ENCODE measurements around the gene NUDT1.

NUDT1 gene

DNA sequence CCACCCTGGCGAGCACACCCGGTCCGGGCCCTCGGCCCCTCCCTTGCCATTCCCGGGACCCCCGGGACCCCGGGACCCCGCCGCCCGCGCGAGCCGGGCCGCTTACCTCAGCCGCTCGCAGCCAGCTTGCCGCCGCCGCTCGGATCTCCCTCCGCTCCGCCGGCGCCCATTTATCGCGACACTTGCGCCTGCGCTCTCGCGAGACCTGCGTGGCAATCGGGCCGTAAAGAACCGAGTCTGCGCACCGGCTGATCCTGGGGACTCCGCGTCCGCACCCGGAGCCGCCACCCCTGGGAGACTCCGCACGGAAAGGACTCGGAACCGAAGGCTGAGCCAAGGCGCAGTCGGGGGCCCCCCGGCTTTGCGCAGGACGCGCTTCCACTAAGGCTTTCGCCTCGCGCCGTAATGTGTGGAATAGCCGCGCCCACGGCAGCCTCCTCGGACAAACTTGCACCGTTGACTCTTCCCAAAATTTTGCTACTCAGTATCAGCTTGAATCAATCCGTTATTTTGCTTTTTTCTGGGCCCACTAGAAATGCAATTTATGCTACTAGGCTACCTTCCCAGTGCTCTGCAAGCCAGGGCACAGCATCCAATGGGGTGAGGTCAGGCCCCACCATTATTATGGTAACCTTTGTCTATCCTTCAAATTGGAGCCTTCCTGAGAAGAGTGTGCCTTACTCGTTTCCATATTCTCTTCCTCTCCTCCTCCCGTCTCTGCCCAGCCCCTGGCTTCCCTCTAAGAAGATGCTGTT is 9.1 kb upstream of the NUDT1 start, which contains the start of gene MAD1L1:
MAD1L1 (minus strand) TSS at position 180 of the 755 bp plus-strand sequence. CDS start 2,812 bp downstream, outside the sequence.
- in situ Hi-C loops (cut with HindIII; ENCODE audit: low pct_unique_long_range_greater_than_20kb, low sequenced_read_pairs) = no loop called here
- DNase-seq (ENCODE audit: low read depth in 1 of 2, low spot score in 1 of 2) = peak; percentile 94
- no peak for TF ChIP-seq JUND (IDR thresholded peaks at IDR 0.05; ENCODE audit: low read depth)

DNA sequence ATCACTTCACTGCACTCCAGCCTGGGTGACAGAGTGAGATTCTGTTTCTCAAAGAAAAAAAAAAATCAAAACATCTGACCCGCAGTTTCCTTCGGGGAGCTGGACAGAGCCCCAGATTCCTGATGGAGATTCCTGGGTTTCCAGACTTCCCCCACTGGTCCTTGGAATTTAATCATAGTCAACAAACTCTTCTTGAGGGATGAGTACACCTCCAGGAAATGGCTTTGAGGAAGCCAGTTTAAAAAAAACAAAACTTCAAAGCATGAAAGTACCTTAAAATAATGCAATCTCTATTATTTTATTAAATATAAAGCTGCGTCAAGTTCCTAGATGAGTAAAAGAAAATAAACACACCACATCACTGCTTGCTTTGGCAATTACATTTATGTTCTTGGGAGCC is 8.1 kb upstream of the NUDT1 start:
- no peak for DNase-seq (ENCODE audit: low read depth in 1 of 2, low spot score in 1 of 2)
- in situ Hi-C loops (cut with HindIII; ENCODE audit: low pct_unique_long_range_greater_than_20kb, low sequenced_read_pairs) = no loop called here
- TF ChIP-seq JUND (IDR thresholded peaks at IDR 0.05; ENCODE audit: low read depth) = no peak

DNA sequence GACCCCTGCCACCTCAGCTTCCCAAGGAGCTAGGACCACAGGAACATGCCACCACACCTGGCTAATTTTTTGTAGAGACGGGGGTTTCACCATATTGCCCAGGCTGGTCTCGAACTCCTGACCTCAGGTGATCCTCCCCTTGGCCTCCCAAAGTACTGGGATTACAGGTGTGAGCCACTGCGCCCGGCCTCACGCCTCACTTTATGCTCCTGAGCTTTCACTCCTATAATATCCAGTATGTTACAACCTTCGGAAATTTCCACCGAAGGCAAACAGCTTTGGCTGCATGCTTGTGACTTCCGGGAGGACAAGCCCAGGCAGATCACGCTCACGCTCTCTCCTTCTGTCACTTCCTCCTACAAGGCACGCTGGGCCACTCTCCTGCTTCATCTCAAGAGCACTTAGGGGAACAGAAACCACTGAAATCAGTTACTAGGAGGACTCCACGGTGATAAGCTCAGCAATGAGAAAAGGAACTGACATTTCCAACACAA is 4.9 kb upstream of the NUDT1 start:
- in situ Hi-C loops (cut with HindIII; ENCODE audit: low pct_unique_long_range_greater_than_20kb, low sequenced_read_pairs) = no loop called here
- DNase-seq (ENCODE audit: low read depth in 1 of 2, low spot score in 1 of 2) = no peak
- no peak for TF ChIP-seq JUND (IDR thresholded peaks at IDR 0.05; ENCODE audit: low read depth)

DNA sequence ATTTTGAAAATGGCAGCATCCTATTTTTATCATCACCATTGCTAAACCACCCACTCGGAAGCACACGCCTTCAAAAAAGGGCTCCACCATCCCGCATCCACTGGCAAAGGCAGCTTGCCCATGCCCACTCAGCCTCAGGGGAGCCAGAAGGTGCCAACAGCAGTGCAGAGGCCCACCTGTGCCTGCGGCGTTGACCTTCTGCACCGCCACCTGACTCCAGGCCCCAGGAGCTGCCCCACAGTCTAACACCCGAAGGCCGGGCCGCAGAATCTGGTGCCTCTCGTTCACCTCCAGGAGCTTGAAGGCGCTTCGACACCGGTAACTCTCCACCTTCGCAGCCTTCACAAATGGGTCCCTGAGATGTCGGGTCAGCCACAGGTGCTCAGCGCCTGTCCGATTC is 2.8 kb upstream of the NUDT1 start:
- TF ChIP-seq JUND (IDR thresholded peaks at IDR 0.05; ENCODE audit: low read depth) = no peak
- DNase-seq (ENCODE audit: low read depth in 1 of 2, low spot score in 1 of 2) = no peak
- in situ Hi-C loops (cut with HindIII; ENCODE audit: low pct_unique_long_range_greater_than_20kb, low sequenced_read_pairs) = no loop called here

DNA sequence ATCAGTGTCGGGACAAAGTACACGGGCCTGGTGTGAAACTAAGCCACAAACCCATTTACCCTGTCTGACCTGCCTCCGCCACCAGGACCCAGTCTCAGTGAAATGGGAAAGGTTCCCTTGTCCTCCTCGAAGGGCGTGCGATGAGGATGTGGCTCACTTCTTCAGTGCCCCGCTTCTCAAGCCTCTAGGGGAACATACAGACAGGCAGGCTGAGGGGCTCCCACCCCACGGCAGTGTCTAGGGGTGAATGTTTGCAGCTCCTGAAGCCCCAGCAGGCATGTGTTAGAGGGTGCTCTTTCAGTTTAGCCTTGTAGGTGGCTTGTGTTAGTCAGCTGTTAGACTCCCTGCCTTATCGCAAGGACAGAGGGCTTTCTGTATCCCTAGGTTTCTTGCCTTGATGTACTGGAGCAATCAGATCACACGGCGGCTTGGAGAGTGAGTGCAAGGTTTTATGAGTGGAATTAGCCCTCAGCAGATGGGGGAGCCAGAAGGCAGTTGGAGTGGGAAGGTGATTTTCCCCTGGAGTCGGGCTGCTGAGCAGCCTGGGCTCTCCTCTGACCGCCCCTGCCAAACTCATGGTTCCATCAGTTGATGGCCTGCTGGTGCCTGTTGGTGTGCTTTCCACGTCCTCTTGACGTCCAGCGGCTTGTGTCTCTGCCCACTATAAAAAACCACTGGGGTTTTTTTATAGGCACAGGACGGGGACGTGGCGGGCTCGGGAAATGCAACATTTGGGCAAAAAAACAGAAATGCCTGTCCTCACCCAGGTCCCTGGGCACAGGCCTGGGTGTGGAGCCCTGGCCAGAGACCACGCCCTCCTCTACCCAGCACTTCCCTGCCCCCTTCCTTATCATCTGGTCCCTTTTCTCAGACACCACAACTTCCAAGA is 759 bp downstream of the NUDT1 start:
- TF ChIP-seq JUND (IDR thresholded peaks at IDR 0.05; ENCODE audit: low read depth) = no peak
- in situ Hi-C loops (cut with HindIII; ENCODE audit: low pct_unique_long_range_greater_than_20kb, low sequenced_read_pairs) = no loop called here
- peak in 1 of 2 experiments; percentile 47 for DNase-seq (ENCODE audit: low read depth in 1 of 2, low spot score in 1 of 2)

DNA sequence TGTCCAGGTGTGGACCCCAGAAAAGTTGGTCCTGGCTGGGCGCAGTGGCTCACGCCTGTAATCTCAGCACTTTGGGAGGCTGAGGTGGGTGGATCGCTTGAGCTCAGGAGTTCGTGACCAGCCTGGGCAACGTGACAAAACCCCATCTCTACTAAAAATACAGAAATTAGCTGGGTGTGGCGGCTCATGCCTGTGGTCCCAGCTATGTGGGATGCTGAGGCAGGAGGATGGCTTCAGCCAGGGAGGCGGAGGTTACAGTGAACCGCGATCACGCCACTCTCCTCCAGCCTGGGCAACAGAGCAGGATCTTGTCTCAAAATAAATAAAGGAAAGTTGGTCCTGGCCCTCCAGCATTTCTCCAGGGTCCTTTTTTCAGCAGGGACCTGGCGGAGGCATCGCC is 1.4 kb downstream of the NUDT1 start:
- DNase-seq (ENCODE audit: low read depth in 1 of 2, low spot score in 1 of 2) = no peak
- TF ChIP-seq JUND (IDR thresholded peaks at IDR 0.05; ENCODE audit: low read depth) = no peak
- in situ Hi-C loops (cut with HindIII; ENCODE audit: low pct_unique_long_range_greater_than_20kb, low sequenced_read_pairs) = no loop called here

DNA sequence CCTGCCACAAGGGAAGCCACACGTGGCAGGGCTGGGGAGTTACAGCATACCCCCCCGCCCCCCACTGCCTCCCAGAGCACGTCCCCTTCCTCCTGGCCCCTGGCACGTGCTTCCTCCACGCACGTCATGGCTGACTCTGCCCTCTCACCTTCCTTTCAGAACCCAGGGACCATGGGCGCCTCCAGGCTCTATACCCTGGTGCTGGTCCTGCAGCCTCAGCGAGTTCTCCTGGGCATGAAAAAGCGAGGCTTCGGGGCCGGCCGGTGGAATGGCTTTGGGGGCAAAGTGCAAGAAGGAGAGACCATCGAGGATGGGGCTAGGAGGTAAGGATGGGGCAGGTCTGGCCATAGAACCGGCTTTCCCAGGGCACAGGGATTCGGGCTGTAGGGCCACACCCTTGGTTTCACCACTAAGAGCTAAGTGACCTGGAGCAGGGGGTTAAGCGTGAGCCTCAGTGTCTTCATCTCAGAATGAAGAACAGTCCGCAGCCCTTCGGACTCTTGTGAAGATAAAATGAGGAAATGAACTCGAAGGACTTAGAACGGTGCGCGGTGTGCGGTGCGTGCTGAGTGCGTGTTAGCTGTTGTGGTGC is 2.5 kb downstream of the NUDT1 start:
- in situ Hi-C loops (cut with HindIII; ENCODE audit: low pct_unique_long_range_greater_than_20kb, low sequenced_read_pairs) = no loop called here
- TF ChIP-seq JUND (IDR thresholded peaks at IDR 0.05; ENCODE audit: low read depth) = no peak
- no peak for DNase-seq (ENCODE audit: low read depth in 1 of 2, low spot score in 1 of 2)

DNA sequence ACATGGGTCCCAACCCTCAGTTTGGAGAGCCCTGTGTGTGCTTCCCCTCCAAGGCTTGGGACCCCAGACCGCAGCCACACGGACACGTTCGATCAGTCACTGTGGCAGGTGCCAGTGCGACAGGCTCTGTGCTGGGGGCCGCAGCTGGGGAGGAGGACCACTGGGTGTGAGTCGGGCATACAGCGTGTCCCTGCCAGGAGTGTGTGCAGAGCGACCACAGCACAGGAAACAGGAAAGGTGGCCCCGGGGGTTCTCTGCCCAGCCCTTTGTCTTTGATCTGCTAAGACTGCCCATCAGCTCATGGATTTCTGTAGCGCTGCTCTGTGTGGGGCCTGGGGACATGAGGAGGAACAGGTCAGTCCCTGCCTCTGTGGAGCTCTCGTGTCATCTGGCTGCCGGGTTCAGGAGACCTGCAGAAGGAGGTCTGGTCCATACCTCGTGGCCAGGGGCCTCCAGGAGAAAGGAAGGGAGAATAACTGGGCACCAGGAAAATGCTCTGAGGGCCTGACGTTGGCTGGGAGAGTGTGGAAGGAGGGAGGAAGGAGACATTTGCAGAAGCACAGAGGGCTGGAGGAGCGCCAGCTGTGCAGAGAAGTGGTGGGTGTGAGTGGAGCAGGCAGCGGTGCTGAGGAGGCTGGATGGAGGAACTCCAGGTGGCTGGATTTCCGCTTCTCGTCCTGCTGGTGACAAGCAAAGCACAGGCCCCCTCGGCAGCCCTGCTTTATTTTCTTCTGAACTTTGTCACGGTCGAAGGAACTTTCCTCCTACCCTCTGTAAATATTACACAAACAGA is 4.1 kb downstream of the NUDT1 start:
- TF ChIP-seq JUND (IDR thresholded peaks at IDR 0.05; ENCODE audit: low read depth) = no peak
- no peak for DNase-seq (ENCODE audit: low read depth in 1 of 2, low spot score in 1 of 2)
- in situ Hi-C loops (cut with HindIII; ENCODE audit: low pct_unique_long_range_greater_than_20kb, low sequenced_read_pairs) = no loop called here

DNA sequence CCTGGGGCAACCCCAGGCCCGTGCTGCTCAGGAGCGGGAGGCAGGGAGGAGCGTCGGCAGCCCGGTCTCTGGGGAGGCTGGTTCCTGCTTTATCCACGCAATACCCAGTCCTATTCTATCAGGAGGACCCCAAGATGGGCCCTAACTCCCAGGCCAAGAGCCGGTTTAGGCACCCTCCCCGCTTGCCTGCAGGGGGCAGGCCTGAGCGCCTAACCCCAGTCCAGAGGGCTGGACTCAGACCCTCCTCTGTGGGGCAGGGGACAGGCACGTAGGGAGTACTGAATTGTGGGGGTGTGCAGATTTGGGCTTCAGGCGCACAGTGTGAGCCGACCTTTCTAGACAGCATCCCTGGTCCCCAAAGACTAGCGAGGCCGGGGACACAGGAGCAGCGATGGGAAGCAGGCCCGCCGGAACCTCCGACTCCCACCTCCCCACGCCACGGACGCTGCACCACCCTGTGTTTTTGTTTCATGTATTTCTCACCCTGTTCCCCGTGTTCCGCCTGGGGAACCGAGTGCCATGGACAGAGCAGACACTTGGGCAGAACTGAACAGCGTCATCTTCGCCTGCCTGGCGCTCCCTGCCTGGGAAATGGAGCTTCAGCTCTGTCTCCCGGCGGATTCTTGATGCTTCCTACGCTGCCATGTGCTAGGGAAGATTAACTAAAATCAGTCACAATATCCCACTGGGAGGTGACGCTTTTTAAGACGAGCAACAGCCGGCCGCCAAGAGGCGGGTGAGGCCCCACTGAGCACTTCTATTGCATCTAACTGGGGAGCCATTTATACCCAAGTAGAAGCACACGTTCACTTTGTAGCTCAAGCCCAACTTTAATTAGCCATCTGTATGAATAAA is 5.3 kb downstream of the NUDT1 start:
- in situ Hi-C loops (cut with HindIII; ENCODE audit: low pct_unique_long_range_greater_than_20kb, low sequenced_read_pairs) = no loop called here
- peak in 1 of 2 experiments; percentile 75 for DNase-seq (ENCODE audit: low read depth in 1 of 2, low spot score in 1 of 2)
- no peak for TF ChIP-seq JUND (IDR thresholded peaks at IDR 0.05; ENCODE audit: low read depth)

DNA sequence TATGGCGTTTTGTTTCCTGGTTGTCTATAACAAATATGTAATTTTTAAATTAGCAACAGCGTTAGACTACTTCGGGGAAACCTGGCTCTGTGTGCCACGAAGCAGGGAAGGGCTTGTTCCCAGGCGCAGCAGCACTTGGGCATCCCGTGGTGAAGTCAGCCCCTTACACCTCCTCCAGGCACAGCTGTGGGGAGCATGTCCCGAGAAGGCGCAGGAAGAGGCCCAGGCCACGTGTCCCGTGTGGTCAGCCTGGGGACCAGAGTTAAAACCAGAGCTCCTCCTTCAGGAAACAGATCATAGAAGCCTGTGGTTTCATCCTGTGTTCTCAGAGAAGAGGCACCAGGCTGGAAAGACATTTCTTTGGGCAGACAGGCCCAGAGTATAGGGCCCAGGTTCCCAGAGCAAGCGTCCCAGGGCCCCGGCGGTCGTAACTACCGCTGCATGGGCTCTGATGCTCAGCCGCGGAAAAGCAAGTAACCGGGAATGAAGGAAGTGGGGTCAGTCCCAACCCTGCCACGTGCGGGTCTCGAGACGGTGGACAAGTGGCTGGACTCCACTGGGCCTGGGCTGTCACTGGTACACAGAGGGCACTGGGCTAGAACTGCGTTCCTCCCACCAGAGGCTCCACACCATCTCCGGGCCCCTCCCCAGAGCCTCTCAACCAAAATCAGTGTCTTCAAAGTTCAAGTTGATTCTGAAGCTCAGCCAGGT is 7.1 kb downstream of the NUDT1 start:
- DNase-seq (ENCODE audit: low read depth in 1 of 2, low spot score in 1 of 2) = no peak
- no peak for TF ChIP-seq JUND (IDR thresholded peaks at IDR 0.05; ENCODE audit: low read depth)
- in situ Hi-C loops (cut with HindIII; ENCODE audit: low pct_unique_long_range_greater_than_20kb, low sequenced_read_pairs) = no loop called here

Data from T47D (cell line).